ENCODE results near the gene LCK.
"Not testable (repeated sequence)": the region's sequence is repeated elsewhere in the genome, so short reads cannot be mapped to it uniquely, and the experiment has no call there.

The LCK gene

GRCh38 chr1:32276032-32276782 lies 25.1 kb downstream of the LCK start:
- no peaks in the 10 kb centered on the region for H3K36me3 ChIP-seq (ENCODE audit: insufficient read depth, low read length)
- TF ChIP-seq FOXP2 (optimal IDR thresholded peaks at IDR 0.05; ENCODE audit: control extremely low read depth, extremely low read length, insufficient read depth): no peak
- no peak for TF ChIP-seq POLR2AphosphoS5 (IDR thresholded peaks at IDR 0.05; ENCODE audit: borderline replicate concordance, low read depth, low read length)
- no peak for TF ChIP-seq EZH2 (IDR thresholded peaks at IDR 0.05)
- H3K4me3 ChIP-seq: no peak overlapping the region
- H3K27ac ChIP-seq: no peak overlapping the region
- no peaks in the 10 kb centered on the region for H3K9me3 ChIP-seq (ENCODE audit: low read depth, low read length)
- DNase-seq (ENCODE audit: low read depth, low spot score): no peak
- no peak overlapping the region for H3K9ac ChIP-seq (ENCODE audit: insufficient read length)

- DNase-seq (ENCODE audit: low read depth, low spot score); H3K9ac ChIP-seq (ENCODE audit: insufficient read length); H3K9me3 ChIP-seq (ENCODE audit: low read depth, low read length); H3K4me3 ChIP-seq; H3K36me3 ChIP-seq (ENCODE audit: insufficient read depth, low read length); H3K27ac ChIP-seq: not testable (repeated sequence)
Measured at GRCh38 chr1:32284777-32285176, 33.7 kb downstream of the LCK start.

- no peak for DNase-seq (ENCODE audit: low read depth, low spot score)
- Histone ChIP-seq H3K36me3 (ENCODE audit: insufficient read depth, low read length) (no peaks in the 10 kb centered on the region), H3K9me3 (ENCODE audit: low read depth, low read length) (no peaks in the 10 kb centered on the region)
Measured at GRCh38 chr1:32285658-32286057, 34.6 kb downstream of the LCK start.

GRCh38 chr1:32286763-32287162 lies 35.7 kb downstream of the LCK start:
- Histone ChIP-seq H3K36me3 (ENCODE audit: insufficient read depth, low read length) (no peaks in the 10 kb centered on the region), H3K9me3 (ENCODE audit: low read depth, low read length) (no peaks in the 10 kb centered on the region), H3K4me3 (no peak overlapping the region), H3K9ac (ENCODE audit: insufficient read length) (no peak overlapping the region), H3K27ac (no peak overlapping the region)
- DNase-seq (ENCODE audit: low read depth, low spot score): no peak
- TF ChIP-seq EZH2 (IDR thresholded peaks at IDR 0.05) (no peak), FOXP2 (optimal IDR thresholded peaks at IDR 0.05; ENCODE audit: control extremely low read depth, extremely low read length, insufficient read depth) (no peak), POLR2AphosphoS5 (IDR thresholded peaks at IDR 0.05; ENCODE audit: borderline replicate concordance, low read depth, low read length) (no peak)

More at GRCh38 chr1:32285658-32286057, 34.6 kb downstream of the LCK start:
- TF ChIP-seq POLR2AphosphoS5 (IDR thresholded peaks at IDR 0.05; ENCODE audit: borderline replicate concordance, low read depth, low read length): no peak
- TF ChIP-seq FOXP2 (optimal IDR thresholded peaks at IDR 0.05; ENCODE audit: control extremely low read depth, extremely low read length, insufficient read depth): no peak
- no peak for TF ChIP-seq EZH2 (IDR thresholded peaks at IDR 0.05)
- H3K27ac ChIP-seq: no peak overlapping the region
- H3K4me3 ChIP-seq: no peak overlapping the region
- H3K9ac ChIP-seq (ENCODE audit: insufficient read length): no peak overlapping the region

GRCh38 chr1:32289256-32289655 lies 38.2 kb downstream of the LCK start:
- no peak for DNase-seq (ENCODE audit: low read depth, low spot score)
- TF ChIP-seq EZH2 (IDR thresholded peaks at IDR 0.05) (no peak), FOXP2 (optimal IDR thresholded peaks at IDR 0.05; ENCODE audit: control extremely low read depth, extremely low read length, insufficient read depth) (no peak), POLR2AphosphoS5 (IDR thresholded peaks at IDR 0.05; ENCODE audit: borderline replicate concordance, low read depth, low read length) (no peak)
- Histone ChIP-seq H3K27ac (no peak overlapping the region), H3K4me3 (no peak overlapping the region), H3K36me3 (ENCODE audit: insufficient read depth, low read length) (peaks cover 2% of the 10 kb centered on the region; the same call in 1 of the 2 replicates), H3K9ac (ENCODE audit: insufficient read length) (no peak overlapping the region), H3K9me3 (ENCODE audit: low read depth, low read length) (no peaks in the 10 kb centered on the region)

GRCh38 chr1:32291145-32291707 lies 40.2 kb downstream of the LCK start:
- H3K9me3 ChIP-seq (ENCODE audit: low read depth, low read length): no peaks in the 10 kb centered on the region
- DNase-seq (ENCODE audit: low read depth, low spot score): no peak
- peaks cover 11% of the 10 kb centered on the region for H3K36me3 ChIP-seq (ENCODE audit: insufficient read depth, low read length)
- peak overlapping the region; percentile 90 for H3K27ac ChIP-seq
- peak overlapping the region; percentile 90 for H3K4me3 ChIP-seq
- TF ChIP-seq POLR2AphosphoS5 (IDR thresholded peaks at IDR 0.05; ENCODE audit: borderline replicate concordance, low read depth, low read length): no peak
- no peak for TF ChIP-seq FOXP2 (optimal IDR thresholded peaks at IDR 0.05; ENCODE audit: control extremely low read depth, extremely low read length, insufficient read depth)
- no peak for TF ChIP-seq EZH2 (IDR thresholded peaks at IDR 0.05)
- H3K9ac ChIP-seq (ENCODE audit: insufficient read length): peak overlapping the region; percentile 80

- TF ChIP-seq EZH2 (IDR thresholded peaks at IDR 0.05) (no peak), POLR2AphosphoS5 (IDR thresholded peaks at IDR 0.05; ENCODE audit: borderline replicate concordance, low read depth, low read length) (peak; percentile 81; the same call in 1 of the 2 replicates), FOXP2 (optimal IDR thresholded peaks at IDR 0.05; ENCODE audit: control extremely low read depth, extremely low read length, insufficient read depth) (peak; percentile 16)
- peak within 1 kb of the TSS; percentile 80 for H3K9ac ChIP-seq (ENCODE audit: insufficient read length)
- no peaks in the 10 kb centered on the region for H3K9me3 ChIP-seq (ENCODE audit: low read depth, low read length)
- peak within 1 kb of the TSS; percentile 90 for H3K27ac ChIP-seq
- peaks cover 17% of the 10 kb centered on the region for H3K36me3 ChIP-seq (ENCODE audit: insufficient read depth, low read length)
- DNase-seq (ENCODE audit: low read depth, low spot score): peak; percentile 70
- peak within 1 kb of the TSS; percentile 90 for H3K4me3 ChIP-seq
Measured at GRCh38 chr1:32291708-32292538, 40.9 kb downstream of the LCK start, which contains the start of gene HDAC1. Gene HDAC1 (plus strand): TSS chr1:32292083. CDS start chr1:32292170, 87 bp downstream.

GRCh38 chr1:32298211-32298610 lies 47.1 kb downstream of the LCK start:
- DNase-seq (ENCODE audit: low read depth, low spot score); H3K9me3 ChIP-seq (ENCODE audit: low read depth, low read length); H3K9ac ChIP-seq (ENCODE audit: insufficient read length); H3K27ac ChIP-seq; H3K4me3 ChIP-seq: not testable (repeated sequence)
- peaks cover 47% of the 10 kb centered on the region for H3K36me3 ChIP-seq (ENCODE audit: insufficient read depth, low read length)
